ENCODE results near the gene FIBP.
A peak's percentile ranks its signal among the peaks of the same experiment; 100 is the strongest.

Gene FIBP

DNA sequence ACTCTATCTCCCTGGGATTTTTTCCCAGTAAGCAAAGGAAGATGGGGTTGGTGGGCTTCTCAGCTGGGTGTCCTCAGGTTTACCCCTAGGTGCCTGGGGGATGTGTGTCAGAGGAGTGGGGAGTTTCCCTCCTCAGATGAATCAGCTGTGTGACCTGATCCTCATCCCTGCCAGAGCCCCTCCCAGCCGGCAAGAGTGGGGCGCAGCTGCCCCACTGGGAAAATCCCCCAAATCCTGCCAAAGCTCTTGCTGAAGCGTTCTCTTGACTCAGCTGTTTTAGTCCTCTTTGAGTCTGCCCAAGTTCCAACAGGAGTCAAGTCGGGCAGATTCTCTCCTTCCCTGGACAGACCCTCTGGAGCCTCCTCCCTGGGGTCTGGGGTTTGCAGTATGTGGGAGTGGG is 24.6 kb upstream of the FIBP start:
- no peak for DNase-seq

DNA sequence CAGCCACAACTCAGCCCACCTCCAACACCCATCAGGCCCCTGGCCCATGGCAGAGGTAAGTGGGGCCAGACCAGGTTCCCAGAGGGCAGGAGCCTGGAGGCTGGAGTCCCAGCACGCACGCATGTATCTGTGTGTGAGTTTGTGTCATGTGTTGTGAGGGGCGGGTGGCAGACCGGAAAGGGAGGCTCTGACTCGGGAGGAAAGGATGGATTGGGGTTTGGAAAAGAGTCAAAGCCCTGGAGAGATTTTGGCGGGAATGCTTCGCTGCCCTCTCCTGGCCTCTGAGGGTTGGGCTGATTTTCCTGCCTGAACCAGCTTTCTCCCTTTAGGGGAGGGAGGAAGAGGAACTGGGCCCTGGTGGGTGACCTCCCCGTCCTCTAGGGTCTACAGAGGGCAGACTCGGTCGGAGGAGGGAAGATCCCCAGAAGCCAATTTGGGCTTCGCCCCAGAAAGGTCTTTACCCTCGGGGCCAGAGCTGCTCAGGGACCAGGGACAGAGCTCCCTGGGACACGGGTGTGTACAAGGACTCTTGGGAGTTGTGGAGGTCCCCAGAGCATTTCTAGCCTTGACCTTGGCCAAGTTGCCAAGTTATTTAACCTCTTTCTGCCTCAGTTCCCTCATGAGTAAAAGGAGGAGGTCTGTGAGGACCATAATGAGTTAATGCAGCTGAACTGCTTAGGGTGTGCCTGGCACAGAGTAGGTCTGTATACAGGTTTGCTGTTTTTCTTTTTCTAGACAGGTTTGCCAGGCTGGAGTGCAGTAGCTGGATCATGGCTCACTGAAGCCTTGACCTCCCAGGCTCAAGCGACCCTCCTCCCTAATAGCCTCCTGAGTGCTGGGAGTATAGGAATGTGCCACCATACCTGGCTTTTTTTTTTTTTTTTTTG is 23.7 kb upstream of the FIBP start:
- no peak for DNase-seq

DNA sequence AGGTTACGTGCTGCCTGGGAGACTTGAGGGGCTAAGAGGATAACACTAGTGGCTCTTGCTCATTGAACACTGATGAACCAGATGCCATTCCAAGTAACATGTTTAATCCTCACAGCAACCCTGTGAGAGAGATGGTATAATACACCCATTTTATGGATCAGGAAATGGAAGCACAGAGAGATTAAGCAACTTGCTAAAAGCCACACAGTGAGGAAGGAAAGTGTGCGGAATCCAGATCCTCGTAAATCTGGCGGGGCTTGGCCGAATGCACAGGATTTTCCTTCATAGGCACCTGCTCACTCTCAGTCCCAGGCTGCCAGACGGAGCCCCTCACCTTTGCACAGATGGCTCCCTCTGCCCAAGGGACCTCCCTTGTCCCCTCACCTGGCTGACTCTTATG is 19.6 kb upstream of the FIBP start:
- DNase-seq = no peak

DNA sequence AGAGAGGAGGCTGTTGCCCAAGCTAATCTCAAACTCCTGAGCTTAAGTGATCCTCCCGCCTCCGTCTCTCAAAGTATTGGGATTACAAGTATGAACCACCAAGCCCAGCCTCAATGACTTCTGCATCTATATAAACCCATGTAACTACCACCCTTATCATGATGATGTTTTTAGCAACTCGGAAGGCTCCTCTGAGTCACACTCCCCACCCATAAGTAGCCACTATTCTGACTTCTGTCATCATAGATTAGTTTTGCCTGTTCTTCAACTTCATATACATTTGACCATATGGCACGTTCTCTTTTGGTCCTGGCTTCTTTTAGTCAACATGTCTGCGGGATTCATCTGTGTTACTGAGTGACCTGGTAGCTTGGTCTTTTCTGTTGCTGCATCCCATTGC is 18.3 kb upstream of the FIBP start:
- DNase-seq = no peak

DNA sequence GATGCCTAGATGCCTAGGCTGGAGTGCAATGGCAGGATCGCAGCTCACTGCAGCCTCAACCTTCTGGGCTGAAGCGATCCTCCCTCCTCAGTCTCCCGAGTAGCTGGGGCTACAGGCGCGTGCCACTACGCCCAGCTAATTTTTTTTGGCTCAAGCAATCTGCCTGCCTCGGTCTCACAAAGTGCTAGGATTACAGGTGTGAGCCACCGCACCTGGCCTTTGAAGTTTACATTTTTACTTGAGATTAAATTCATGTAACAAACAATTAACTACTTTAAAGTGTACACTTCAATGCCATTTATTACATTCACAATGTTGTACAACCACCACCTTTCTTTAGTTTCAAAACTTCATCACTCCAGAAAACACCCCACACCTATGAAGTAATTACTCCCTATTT is 15.4 kb upstream of the FIBP start:
- no peak for DNase-seq

DNA sequence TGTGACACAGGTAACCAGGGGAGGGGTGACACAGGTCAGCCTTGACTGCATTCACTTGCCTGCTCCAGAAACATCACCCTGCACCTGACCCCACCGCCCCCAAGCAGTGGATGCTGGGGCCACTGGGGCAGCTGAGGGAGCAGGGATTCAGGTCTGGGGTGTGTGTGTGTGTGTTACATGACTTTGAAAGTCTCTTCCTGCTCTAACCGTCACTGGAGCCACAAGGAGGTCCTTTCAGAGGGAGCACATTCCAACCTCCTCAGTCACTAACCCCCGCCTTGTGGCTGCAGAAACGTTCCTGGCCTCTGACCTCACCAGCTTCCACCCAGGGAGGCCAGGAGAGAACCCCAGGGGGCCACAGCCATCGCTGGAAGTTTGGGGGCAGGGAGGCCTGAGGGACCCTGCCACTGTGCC is 14.8 kb upstream of the FIBP start:
- DNase-seq = no peak

DNA sequence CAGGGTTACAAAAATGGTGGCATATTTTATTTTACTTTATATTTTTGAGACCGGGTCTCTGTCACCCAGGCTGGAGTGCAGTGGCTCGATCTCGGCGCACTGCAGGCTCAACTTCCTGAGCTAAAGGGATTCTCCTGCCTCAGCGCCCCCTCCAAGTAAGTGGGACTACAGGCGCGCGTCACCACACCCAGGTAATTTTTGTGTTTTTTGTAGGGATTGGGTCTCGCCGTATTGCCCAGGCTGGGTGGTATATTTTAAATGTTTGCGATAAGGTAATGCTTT is 12.6 kb upstream of the FIBP start:
- no peak for DNase-seq

DNA sequence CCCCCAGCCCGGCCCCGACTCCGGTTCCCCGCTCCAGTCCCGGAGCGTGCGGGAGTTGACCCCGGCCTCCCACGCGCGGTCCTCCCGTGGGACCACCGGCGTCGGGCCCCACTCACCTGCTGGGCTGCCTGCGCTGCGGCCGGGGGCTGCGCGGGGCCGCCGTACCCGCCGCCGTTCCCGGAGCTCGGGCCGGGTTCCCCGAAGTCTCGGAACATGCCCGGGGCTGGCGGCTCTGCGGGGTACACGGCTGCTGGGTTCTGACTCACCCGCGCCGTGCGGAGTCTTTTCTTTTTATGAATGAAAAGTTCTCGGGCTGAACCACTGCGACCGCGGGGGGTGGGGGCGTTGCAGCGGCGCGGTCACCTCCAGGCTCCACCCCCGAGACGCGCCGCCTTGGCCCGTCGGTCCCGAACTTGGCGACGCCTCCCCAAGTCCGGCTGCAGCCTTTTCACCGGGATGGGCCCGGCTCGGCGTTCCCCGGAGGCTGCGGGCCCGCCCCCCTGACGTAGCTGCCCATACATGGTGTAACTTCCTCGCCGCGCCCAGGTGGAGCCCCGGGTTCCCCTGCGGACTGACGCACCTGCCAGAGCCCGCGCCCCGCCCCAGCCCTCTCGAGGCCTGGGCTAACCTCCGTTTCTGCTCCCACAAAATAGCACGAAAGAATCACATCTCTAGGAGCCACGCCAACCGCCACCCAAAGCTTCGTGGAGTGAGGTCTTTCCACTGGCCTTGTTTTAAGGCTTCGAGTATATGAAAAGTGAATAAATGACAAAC is 12.0 kb upstream of the FIBP start, which contains the start of gene FOSL1:
Gene FOSL1, minus strand, starts transcription at position 264 of the 774 bp plus-strand sequence. Its CDS starts 49 bp downstream, at position 215.
- peak; percentile 97 for DNase-seq

DNA sequence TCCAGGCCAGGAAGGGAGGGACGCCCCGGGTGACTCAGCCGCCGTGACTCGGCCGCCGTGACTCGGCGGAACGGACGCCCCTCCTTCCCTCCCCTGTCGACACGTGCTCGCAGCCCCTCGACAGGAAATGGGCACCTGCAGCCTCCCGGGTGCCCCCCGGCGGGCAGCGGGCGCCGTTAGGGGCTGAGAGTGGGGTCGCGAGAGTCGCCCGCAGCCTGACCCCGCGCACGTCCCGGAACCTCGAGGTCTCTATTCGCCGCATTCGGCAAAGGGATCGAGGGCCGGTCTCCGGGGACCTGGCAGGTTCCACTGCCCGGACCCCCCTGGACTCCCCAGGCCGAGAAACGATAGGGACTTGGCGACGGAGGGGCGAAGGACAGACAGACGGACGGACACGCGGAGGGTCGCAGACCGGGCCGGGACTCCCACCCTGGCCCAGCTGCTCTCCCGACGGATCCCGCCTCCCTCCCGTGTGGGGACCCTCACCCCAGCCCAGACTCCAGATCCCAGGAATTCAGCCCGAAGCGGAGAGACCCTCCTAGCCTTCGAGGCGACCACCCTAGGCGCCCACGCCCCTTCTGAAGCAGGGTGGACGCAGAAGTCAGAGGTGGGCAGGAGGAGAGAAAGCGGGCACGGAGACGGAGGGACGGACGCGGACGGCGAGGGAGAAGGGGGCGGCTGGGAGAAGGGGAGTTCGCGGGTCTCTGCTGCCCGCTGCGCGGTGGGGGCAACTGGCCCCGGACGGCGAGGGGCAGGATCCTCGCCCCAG is 11.3 kb upstream of the FIBP start:
- DNase-seq = peak; percentile 59

DNA sequence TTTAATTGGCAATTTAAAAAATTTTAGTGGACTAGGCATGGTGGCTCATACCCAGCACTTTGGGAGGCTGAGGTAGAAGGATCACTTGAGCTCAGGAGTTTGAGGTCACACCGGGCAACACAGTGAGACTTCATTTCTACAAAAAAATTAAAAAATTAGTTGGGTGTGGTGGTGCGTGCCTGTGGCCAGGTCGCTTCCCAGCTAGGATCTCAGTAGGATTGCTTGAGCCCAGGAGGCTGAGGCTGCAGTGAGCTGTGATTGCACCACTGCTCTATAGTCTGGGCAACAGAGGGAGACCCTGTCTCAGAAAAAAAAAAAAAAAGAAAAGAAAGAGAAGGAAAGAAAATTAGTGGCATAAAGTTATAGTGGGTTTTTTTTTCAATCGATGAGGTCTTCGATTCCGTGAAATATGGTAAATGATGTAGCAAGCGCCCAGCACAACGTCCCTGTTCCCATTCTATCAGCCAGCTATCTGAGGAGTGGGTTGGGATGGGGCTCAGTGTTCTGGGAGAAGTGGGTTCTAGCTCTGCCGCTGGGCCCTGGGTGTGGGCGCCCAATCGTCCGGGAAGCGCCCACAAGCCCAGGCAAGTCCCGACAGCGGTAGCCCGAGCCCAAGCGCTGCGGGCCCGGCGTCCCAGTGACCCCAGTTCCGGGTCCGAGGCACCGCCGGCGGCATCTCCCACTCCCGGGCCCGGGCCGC is 10.5 kb upstream of the FIBP start:
- DNase-seq = no peak

DNA sequence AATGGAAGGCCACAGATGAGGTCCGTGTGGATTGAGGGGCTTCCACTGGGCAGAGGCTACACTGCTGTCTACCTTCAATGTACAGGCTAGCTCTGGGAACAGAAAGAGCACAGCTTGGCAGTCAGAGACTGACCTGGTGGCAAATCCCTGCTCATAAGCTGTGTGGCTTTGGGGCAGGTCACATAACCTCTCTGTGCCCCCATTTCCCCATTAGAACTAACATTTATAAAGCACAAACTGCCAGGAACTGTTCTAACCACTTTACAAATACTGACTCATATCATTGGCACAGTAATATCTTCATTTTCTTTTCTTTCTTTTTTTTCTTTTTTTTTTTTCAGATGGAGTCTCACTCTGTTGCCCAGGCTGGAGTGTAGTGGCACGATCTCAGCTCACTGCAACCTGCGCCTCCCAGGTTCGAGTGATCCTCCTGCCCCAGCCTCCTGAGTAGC is 8.8 kb upstream of the FIBP start:
- no peak for DNase-seq

DNA sequence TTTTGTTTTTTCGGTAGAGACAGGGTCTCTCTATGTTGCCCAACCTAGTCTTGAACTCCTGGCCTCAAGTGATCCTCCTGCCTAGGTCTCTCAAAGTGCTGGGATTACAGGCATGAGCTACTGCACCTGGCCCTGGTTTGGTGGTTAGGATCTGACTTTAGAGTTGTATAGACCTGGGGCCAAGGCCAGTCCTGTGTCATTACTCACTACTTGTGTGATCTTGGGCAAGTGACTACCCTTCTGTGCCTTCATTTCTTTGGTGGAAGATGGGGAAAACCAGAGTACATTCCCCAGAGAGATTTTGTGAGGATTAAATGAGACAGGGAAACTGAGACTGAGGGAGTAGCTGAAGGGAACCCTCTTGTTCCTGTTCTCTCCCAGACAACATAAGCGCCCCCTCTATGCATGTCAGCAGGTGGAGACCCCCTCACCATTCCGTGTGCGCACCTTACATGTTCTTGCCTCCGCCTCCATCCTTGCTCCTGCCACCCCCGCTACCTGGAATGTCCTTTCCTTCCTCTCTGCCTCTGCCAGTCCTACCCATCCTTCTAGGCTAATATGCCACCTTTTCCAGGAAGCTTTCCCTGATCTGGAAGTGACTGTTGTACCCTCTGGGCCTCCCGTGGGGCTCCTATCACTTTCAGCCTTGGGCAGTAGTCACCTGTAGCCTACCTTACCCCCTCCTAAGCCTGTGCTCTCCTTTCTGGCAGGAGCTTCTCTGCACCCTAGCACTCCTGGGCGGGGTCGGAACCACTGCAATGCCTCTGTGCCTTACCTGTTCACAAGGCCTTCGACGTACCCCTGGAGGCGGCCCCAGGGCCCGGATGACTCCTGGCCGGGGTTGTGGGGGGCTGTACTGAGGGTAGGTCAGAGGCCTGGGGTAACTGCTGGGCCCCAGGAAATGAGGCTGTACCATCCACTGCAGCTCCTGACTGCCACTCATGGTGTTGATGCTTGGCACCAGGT is 8.0 kb upstream of the FIBP start:
- no peak for DNase-seq

DNA sequence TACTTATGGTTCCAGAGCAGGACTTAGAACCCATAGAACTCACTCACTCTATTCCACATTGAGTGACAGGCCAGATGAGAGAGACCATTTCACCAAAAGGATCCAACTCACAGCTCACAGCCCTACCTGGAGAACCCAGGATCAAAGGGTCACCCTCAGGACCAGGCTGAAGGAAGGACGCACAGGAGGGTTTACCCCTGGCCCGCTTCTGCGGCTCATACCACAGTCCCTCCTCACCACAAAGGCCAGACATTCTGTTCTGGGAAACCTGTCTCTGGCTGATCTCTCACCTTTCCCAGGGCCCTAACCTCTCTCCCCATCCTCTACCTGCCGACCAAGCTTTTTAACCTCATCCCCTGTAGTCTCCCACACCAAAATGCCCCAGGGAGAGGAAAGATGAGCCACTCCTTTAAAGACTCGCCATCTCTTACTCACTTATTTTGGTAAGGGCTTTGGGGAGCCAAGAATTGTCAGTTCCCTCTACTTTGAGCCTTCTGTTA is 7.3 kb upstream of the FIBP start:
- DNase-seq = no peak

DNA sequence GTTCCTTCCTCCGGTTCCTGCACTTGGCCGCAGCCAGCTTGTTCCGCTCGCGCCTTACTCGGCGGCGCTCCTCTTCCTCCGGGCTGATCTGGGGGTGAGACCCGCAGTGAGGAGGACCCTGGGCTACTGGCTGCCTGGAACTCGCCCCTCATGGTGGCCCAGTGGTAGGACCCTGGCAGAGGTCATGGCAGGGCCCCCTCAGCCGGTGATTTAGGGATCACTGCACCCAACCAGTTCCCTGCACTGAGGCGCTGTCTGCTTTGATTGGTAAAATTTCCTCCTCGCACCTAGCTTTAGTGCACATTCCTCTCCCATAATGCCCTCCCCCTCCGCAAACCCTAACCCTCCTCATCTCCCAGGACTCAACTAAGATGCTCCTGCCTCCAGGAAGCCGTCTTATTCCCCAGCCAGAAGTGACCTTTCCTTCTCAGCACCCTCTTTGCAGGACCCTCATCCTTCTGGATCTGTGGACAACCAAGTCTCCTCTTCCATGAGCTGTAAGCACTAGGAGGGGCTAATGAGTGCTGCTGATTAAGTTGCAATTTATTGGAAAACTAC is 5.8 kb upstream of the FIBP start:
- peak; percentile 54 for DNase-seq

DNA sequence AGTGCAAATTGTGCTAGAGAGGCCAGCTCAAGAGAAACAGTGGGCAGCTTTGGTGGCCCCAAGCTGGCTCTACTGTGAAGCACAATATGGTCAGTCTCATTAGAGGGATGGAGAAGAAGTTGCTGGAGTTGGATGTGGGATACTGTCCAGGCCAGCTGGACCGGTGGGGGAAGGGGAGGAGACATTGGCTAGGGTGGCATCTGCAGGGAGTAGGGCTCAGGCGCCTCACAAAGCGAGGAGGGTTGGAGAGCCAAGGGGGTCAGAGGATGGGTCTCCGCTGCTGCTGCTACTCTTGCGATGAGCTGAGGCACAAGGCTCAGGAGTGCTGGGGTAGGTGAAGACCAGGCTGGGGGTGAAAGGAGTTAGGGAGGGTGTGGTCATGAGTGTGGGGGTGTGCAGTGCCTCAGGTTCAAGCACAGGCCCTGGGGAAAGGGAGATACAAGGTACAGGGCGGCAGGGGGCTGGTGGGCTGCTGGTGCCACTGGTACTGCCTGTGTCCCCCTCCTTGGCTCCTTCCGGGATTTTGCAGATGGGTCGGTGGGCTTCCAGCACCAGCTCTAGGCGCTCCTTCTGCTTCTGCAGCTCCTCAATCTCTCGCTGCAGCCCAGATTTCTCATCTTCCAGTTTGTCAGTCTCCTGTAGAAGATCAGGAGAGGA is 4.5 kb upstream of the FIBP start:
- no peak for DNase-seq

DNA sequence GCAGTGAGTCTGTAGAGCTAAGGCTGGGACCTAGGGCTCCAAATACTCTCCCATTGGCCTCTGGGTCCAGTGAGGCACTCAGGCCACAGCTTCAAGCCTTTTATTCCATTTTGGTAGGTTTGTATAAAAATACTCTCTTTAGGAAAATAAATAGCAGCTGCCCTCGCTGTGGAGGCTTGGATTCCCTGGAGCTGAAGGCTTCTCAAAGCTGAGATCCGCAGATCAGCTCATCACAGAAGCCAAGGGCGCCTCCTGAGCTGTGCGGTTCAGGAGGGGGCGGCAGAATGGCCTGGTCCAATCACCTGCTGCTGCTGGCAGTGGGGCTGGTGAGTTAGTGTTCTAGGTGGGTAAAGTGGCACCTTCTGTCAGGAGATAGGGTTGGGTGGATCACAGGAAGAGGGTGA is 3.9 kb upstream of the FIBP start:
- DNase-seq = peak; percentile 49

DNA sequence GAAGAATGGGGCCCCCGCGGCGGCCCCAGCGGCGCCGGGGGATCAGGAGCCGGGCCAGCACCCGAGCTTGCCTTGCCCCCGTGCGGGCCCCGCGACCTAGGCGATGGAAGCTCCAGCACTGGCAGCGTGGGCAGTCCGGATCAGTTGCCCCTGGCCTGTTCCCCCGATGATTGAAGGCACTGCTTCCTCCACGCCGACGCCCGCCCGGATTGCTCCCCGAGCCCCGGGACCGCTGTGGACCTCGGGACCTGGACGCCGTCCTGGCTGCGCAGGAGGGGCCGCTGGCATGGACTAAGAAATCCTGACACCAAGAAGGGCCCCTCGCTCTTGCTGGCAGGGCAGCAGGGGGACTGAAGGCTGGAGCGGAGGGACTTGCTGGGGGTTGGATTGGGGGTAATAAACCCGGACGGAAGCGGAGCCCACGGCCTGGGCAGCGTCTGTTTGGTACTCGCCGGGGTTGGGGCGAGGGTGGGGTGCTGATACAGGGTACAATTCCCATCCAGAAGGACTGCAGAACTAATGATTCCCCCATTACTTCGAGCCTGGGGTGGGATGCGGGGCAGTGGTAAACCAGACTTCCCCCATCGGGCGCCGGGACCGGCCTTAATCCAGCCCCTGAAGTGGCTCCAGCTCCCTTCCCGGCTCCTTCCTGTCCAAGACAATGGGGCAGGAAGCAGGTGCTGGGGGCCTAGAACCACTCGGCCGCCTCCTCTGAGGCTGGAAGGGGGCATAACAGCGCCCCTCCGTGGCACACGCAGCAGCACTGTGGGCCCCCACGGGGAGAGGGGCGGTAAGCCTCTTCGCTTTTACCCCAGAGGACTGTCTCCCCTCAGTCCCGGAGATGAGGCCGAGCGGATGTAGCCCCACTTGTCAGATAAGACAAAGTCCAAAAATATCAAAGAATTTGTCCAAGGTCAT is 3.2 kb upstream of the FIBP start:
- DNase-seq = peak; percentile 44

DNA sequence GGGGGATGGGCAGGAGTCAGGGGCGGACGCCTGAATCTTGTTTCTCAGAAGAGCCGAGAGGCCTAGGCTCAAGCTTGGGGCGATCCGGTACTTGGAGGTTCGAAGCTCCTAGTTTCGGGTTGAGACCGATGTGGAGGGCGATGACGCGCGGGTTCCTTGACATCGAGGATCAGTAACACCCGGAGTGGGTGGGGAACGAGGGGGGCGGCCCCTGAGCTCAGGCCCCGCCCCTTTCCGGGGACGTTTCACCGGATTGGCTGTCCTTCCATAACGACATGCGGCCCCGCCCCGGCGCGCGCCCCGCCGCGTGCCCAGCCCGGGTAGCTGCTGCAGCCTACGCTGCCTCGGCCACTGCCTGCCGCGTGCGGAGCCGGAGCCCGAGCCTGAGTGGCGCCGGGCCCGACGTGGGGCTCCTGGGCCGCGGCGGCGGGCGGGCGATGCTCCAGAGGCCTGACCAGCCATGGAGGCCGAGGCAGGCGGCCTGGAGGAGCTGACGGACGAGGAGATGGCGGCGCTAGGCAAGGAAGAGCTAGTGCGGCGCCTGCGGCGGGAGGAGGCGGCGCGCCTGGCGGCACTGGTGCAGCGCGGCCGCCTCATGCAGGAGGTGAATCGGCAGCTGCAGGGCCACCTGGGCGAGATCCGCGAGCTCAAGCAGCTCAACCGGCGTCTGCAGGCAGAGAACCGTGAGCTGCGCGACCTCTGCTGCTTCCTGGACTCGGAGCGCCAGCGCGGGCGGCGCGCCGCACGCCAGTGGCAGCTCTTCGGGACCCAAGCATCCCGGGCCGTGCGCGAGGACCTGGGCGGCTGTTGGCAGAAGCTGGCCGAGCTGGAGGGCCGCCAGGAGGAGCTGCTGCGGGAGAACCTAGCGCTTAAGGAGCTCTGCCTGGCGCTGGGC is 2.3 kb upstream of the FIBP start, which contains the start of gene CCDC85B:
Gene CCDC85B, plus strand, starts transcription at position 350 of the 895 bp plus-strand sequence. Its CDS starts 111 bp downstream, at position 461.
- peak; percentile 98 for DNase-seq
